Measurements from ENCODE around the gene SCP2.

SCP2 gene

DNA sequence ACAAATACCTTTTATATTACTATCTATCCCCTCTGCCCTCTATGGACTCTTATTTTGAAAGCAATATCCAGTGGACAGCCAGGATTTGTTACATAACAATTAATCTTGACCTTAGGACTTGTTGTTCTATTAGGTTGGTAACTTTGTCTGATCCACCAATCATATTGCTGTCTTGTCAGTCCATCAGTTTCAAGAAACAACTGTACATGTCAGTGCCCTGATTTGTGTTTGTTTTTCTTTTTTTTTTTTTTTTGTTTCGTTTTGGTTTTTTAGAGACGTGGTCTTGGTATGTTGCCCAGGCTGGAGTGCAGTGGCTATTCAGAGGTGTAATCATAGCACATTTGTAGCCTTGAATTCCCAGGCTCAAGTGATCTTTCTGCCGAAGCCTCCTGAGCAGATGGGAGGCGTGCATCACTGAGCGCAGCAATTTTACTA lies 1.5 kb upstream of the SCP2 start:
- Histone ChIP-seq H3K4me1 (ENCODE audit: control insufficient read depth, insufficient read depth, low read length) (no peaks in the 10 kb centered on the region), H3K4me3 (ENCODE audit: low read depth, low read length) (no peak overlapping the region), H3K27ac (ENCODE audit: extremely low read depth, low read depth, low read length) (no peak overlapping the region), H3K36me3 (ENCODE audit: control insufficient read depth in 2 of 2, insufficient read depth in 1 of 2, low read length in 2 of 2) (no peaks in the 10 kb centered on the region), H3K9me3 (ENCODE audit: control insufficient read depth, insufficient read depth, low read depth, low read length) (no peaks in the 10 kb centered on the region)
- no peak for TF ChIP-seq PBX3 (CRISPR knock-in tag; IDR thresholded peaks at IDR 0.05)
- no peak for TF ChIP-seq ZNF785 (tag by site-specific recombination; IDR thresholded peaks at IDR 0.05)
- TF ChIP-seq, protein P1, sequence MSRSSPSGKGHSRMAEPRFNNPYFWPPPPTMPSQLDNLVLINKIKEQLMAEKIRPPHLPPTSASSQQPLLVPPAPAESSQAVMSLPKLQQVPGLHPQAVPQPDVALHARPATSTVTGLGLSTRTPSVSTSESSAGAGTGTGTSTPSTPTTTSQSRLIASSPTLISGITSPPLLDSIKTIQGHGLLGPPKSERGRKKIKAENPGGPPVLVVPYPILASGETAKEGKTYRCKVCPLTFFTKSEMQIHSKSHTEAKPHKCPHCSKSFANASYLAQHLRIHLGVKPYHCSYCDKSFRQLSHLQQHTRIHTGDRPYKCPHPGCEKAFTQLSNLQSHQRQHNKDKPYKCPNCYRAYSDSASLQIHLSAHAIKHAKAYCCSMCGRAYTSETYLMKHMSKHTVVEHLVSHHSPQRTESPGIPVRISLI (tag by site-specific recombination; IDR thresholded peaks at IDR 0.05), result no peak
- peak; percentile 96 for TF ChIP-seq MYNN (tag by site-specific recombination; IDR thresholded peaks at IDR 0.05; ENCODE audit: borderline replicate concordance)
- no peak for TF ChIP-seq ZNF426 (tag by site-specific recombination; IDR thresholded peaks at IDR 0.05)
- 0 out of 2 replicates have a peak, but pooled peaks have one; percentile 20 for TF ChIP-seq ZBTB17 (tag by site-specific recombination; IDR thresholded peaks at IDR 0.05)
- no peak for TF ChIP-seq ZNF302 (tag by site-specific recombination; IDR thresholded peaks at IDR 0.05; ENCODE audit: low read depth)
- no peak for TF ChIP-seq ZNF138 (tag by site-specific recombination; IDR thresholded peaks at IDR 0.05; ENCODE audit: borderline replicate concordance)
- TF ChIP-seq ZNF202 (tag by site-specific recombination; IDR thresholded peaks at IDR 0.05; ENCODE audit: borderline replicate concordance), result no peak
- no peak for TF ChIP-seq TCF7L2 (IDR thresholded peaks at IDR 0.05; ENCODE audit: borderline replicate concordance, low read depth, low read length)
- POLR2A ChIA-PET, result no interaction called here
- CTCF ChIA-PET, result interaction anchor here (0.5 to 1.1 kb wide), 3 partner anchors 13 to 253 kb away, joined by 3 to 4 read pairs (median 3); no protein-coding TSS in a partner anchor

DNA sequence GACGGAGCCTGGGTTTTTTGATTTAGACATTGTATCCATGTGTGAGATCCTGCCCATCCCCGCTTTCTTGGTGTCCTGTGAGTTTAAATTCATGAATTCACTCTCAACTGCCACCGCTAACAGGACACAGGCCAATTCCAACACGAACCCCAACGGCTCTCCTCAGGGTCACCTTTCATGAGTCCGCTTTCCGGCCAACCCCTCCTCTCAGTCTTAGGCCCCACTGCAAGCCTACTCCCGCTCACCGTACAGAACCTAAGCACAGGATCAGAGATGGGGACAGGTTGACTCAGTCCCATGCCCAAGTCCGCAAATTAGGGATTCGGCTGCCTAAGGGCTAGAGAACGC lies 238 bp upstream of the SCP2 start:
- Histone ChIP-seq H3K9me3 (ENCODE audit: control insufficient read depth, insufficient read depth, low read depth, low read length) (no peaks in the 10 kb centered on the region), H3K4me1 (ENCODE audit: control insufficient read depth, insufficient read depth, low read length) (no peaks in the 10 kb centered on the region), H3K4me3 (ENCODE audit: low read depth, low read length) (peak overlapping the region; percentile 12), H3K36me3 (ENCODE audit: control insufficient read depth in 2 of 2, insufficient read depth in 1 of 2, low read length in 2 of 2) (no peaks in the 10 kb centered on the region), H3K27ac (ENCODE audit: extremely low read depth, low read depth, low read length) (no peak overlapping the region)
- CTCF ChIA-PET, result no interaction called here
- no peak for TF ChIP-seq KLF17 (tag by site-specific recombination; IDR thresholded peaks at IDR 0.05)
- 0 out of 2 replicates have a peak, but pooled peaks have one; percentile 12 for TF ChIP-seq ZNF600 (tag by site-specific recombination; IDR thresholded peaks at IDR 0.05)
- peak; percentile 49 for TF ChIP-seq KLF9 (tag by site-specific recombination; IDR thresholded peaks at IDR 0.05; ENCODE audit: low read depth)
- TF ChIP-seq MZF1 (tag by site-specific recombination; IDR thresholded peaks at IDR 0.05; ENCODE audit: borderline replicate concordance), result peak; percentile 65; the same call in 1 of the 2 replicates
- POLR2A ChIA-PET, result interaction anchor here (0.6 to 1.0 kb wide), 3 partner anchors 15 to 209 kb away, joined by 3 read pairs; no protein-coding TSS in a partner anchor

GRCh38 chr1:52928015-52928404 lies 934 bp downstream of the SCP2 start:
- no peaks in the 10 kb centered on the region for H3K4me1 ChIP-seq (ENCODE audit: control insufficient read depth, insufficient read depth, low read length)
- POLR2A ChIA-PET, result interaction anchor here (1.0 to 1.5 kb wide), 2 partner anchors 9 to 14 kb away, joined by 3 to 4 read pairs; no protein-coding TSS in a partner anchor
- CTCF ChIA-PET, result interaction anchor here (0.9 kb wide), 1 partner anchor 12 kb away, joined by 3 read pairs; no protein-coding TSS in a partner anchor
- H3K9me3 ChIP-seq (ENCODE audit: control insufficient read depth, insufficient read depth, low read depth, low read length), result no peaks in the 10 kb centered on the region
- no peak overlapping the region for H3K27ac ChIP-seq (ENCODE audit: extremely low read depth, low read depth, low read length)
- peak overlapping the region; percentile 47 for H3K4me3 ChIP-seq (ENCODE audit: low read depth, low read length)
- no peaks in the 10 kb centered on the region for H3K36me3 ChIP-seq (ENCODE audit: control insufficient read depth in 2 of 2, insufficient read depth in 1 of 2, low read length in 2 of 2)
- TF ChIP-seq ZNF146 (tag by site-specific recombination; IDR thresholded peaks at IDR 0.05), result no peak
- TF ChIP-seq ZBTB20 (tag by site-specific recombination; IDR thresholded peaks at IDR 0.05), result 0 out of 2 replicates have a peak, but pooled peaks have one; percentile 39
- TF ChIP-seq SCRT2 (tag by site-specific recombination; IDR thresholded peaks at IDR 0.05), result 0 out of 2 replicates have a peak, but pooled peaks have one; percentile 41
- TF ChIP-seq ZFP3 (tag by site-specific recombination; IDR thresholded peaks at IDR 0.05; ENCODE audit: low read depth), result no peak
- TF ChIP-seq ZNF24 (tag by site-specific recombination; IDR thresholded peaks at IDR 0.05), result no peak
- TF ChIP-seq PRDM10 (tag by site-specific recombination; IDR thresholded peaks at IDR 0.05), result no peak
- no peak for TF ChIP-seq ZNF114 (tag by site-specific recombination; IDR thresholded peaks at IDR 0.05)
- TF ChIP-seq ZNF658 (tag by site-specific recombination; IDR thresholded peaks at IDR 0.05), result no peak
- peak; percentile 72 for TF ChIP-seq ZNF600 (tag by site-specific recombination; IDR thresholded peaks at IDR 0.05)
- TF ChIP-seq HOXD13 (CRISPR knock-in tag; IDR thresholded peaks at IDR 0.05; ENCODE audit: borderline replicate concordance), result no peak
- no peak for TF ChIP-seq ZNF48 (tag by site-specific recombination; IDR thresholded peaks at IDR 0.05)
- no peak for TF ChIP-seq ZFP69B (tag by site-specific recombination; IDR thresholded peaks at IDR 0.05)
- 0 out of 2 replicates have a peak, but pooled peaks have one; percentile 15 for TF ChIP-seq PRDM1 (tag by site-specific recombination; IDR thresholded peaks at IDR 0.05)
